Smooth muscle cell of the coronary artery (primary cell): ENCODE results near the gene VPS26A. TPM values are rescaled to one million over a fixed set of nuclear protein-coding genes. Genes with fewer than 3 reads are reported as not detected.

Experiments used
- total RNA-seq: library from RNA; depleted of rRNA; stranded (reverse); fragments of >200 nt; gene quantifications from 2 replicates; pipeline ENCODE4 v1.2.3, GENCODE V29; 2014; ENCODE audit warnings: low replicate concordance

VPS26A gene
- 9.9 and 27.7 TPM in 2 replicates for total RNA-seq

DNA sequence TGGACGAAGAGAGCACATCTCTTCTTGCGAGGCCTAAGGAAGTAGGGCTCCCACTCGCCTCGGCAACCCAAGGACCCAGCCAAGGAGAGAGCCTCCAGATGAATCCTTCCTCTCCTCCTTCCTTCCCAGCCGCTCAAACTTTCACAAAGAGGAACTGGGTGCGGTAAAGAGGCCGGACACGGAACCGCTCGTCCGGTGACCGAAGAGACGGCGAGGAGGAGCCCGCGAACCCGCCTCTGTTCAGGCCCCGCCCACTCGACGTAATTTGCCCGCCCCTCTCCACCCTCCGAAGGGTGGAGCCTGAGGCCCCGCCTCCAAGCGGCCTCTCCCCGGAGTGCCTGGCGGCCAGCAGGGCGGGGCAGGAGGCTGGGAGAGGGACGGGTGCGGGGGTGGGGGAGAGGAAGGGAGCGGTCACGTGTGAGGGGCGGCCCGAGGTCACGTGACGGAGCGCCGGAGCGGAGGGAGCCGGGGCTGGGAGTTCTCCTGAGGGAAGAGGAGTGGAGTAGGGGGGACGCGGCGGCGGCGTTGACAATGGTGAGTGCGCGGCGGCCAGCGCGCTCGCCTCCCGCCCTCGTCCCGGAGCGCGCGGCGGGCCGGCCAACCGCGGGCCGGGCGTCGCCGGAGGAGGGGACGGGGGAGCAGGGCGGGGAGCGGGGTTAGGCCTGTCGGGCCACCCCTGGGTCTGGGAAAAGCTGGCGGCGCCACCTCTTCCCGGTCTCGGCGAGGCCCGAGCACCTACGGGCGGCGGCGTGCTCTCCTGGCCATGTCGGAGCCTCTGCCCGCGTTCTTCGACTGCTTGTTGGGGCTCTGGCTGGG, at the start of gene VPS26A:
Gene VPS26A, plus strand, starts transcription at position 432 of the 816 bp plus-strand sequence. Its CDS starts 100 bp downstream, at position 532.

DNA sequence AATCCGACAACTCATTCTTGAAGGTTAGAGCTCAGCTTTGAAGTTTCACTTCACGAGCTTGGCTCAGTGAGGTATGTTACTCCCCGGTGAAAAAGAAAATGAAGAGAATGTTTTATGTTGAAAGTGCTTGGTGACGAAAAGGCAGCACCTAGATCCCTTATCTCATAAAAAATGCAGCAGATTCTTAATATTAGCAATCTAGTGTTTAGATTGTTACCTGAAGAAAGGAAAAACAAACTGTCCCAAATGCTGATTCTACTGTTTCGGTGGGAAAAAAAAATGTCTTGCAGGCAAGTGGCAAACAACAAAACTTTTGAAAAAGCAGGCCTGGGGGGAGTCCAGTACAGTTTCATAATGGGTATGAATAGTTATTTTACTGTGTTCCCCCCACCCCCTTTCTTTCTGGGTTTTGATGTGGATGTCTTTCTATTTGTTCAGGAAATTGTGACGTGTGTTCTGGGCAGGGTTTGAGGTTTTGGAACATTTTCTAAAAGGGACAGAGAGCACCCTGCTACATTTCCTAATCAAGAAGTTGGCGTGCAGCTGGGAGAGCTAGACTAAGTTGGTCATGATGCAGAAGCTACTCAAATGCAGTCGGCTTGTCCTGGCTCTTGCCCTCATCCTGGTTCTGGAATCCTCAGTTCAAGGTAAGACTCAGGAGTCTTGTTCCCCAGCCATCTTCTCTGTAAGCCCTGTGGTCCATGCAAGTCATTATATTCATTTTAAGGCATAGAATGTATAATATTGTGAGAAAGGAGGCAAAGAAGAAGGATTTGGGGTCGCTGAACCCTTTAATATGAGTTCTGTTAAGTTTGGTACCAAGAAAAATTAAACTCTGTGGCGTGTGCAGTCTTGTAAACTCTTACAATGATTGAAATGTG, 36.1 kb upstream of the VPS26A start, which contains the start of gene SRGN:
Gene SRGN, plus strand, starts transcription at position 514 of the 881 bp plus-strand sequence. Its CDS starts 55 bp downstream, at position 569.

DNA sequence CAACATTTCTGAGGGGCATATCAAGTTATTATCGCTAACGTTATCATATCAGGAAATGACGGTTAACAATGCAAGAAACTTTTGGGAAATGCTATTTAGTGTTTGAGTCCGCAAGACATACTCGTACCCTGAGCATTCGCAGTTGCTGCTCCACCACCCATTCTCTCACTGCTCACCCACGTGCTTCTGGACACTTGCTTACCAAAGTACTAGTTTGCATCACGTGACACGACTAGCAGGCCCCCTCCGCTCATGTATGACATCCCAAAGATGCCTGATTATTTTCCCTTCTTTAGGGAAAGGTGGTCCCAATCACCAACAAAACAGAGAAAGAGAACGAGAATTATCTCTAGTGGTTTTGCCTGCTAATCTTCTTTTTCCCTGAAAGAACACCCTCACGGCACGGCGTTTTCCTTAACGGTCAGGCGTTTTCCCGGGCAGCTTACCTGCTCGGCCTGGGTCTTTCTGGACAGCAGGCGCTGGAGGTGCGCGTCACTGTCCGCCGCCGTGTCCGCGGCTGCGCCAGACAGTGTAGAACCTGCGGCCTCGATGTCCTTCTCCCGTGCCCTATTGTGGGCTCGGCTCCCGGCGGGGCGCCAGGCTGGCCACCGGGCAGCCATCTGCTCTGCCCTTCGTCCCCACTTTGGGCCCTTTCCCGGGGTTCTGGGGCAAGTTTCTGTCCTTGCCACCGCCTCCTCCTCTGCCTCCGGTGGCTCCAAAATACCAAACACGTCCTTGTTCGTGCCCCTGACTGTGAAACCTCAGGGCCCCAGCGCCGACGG, 56.0 kb downstream of the VPS26A start, which contains the start of gene SUPV3L1:
Gene SUPV3L1, plus strand, starts transcription at position 492 of the 782 bp plus-strand sequence. Its CDS starts 58 bp downstream, at position 550.

GRCh38 chr10:69220041-69220451, 96.1 kb downstream of the VPS26A start, which contains the start of gene HKDC1:
TSS of gene HKDC1 (plus strand) at chr10:69220332. CDS start at chr10:69220436, 104 bp downstream.

Other genes with a start within 250 kb of the VPS26A start
- gene DDX50, start 222.9 kb upstream of the VPS26A start, total RNA-seq = 56.1 and 59.9 TPM in 2 replicates
- 25.4 and 66.2 TPM in 2 replicates for gene DDX21, start 168.0 kb upstream of the VPS26A start, total RNA-seq
- 16.0 and 30.9 TPM in 2 replicates for gene KIFBP, start 135.4 kb upstream of the VPS26A start, total RNA-seq
- gene SRGN, start 36.1 kb upstream of the VPS26A start, total RNA-seq = 41.5 and 199 TPM in 2 replicates
- 25.3 and 28.1 TPM in 2 replicates for gene SUPV3L1, start 56.1 kb downstream of the VPS26A start, total RNA-seq
- gene HKDC1, start 96.2 kb downstream of the VPS26A start, total RNA-seq = 0.35 and 1.1 TPM in 2 replicates
- 259 and 265 TPM in 2 replicates for gene HK1, start 154.3 kb downstream of the VPS26A start, total RNA-seq